GM19395 (cell line): Measurements from ENCODE around the gene LRRC36.

Source experiments
- ATAC-seq: cut with Tn5 transposase; IDR thresholded peaks from one replicate; pipeline ENCODE4 v1.9.1; 2021; ENCODE audit warnings: mild to moderate bottlenecking, moderate library complexity; ENCODE audit not compliant: unreplicated experiment

Gene LRRC36

DNA sequence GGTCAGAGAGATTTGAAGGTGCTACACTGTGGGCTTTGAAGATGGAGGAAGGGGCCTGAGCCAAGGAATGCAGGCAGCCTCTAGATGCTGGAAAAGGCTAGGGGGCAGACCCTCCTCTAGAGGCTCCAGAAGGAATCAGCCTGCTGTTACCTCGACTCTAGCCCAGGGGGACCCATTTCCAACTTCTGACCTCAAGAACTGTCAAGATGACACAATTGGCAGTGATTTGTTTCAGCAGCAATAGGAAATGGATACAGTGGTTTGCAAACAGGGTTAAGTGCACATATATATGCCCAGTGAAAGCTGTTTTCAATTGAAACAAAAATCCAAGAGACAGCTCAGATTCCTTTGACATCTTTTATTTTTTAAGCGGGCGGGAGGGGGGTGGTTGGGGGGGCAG, 93.3 kb downstream of the LRRC36 start:
- ATAC-seq, result no peak

DNA sequence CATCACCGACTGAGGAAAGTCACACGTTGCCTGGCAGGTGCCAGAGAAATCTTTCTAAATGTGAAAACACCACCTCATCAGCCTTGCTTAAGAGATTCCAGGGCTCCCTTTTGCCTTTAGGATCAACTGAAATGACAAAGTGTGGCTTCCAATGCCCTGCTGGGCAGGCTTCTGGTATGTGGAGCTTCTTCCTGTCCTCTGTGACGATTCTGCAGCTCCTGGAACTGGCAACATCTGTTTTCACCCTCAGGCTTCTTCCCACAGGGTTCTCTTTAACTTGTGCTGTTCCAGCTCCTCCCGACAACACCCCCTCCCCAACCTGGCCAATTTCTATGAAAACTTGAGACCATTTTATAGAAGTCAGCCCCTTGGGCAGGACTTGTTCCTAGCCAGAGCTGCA, 94.4 kb downstream of the LRRC36 start:
- no peak for ATAC-seq

DNA sequence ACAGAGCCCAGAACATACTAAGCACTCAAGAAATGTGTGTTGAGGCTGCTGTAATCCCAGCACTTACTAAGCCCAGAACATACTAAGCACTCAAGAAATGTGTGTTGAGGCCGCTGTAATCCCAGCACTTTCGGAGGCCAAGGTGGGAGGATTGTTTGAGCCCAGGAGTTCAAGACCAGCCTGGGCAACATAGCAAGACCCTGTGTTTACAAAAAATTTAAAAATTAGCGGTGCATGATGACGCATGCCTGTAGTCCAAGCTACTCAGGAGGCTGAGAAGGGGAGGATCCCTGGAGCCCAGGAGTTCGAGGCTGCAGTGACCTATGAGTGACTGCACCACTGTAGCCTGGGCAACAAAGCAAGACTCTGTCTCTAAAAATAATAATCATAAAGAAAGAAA, 96.4 kb downstream of the LRRC36 start:
- no peak for ATAC-seq

DNA sequence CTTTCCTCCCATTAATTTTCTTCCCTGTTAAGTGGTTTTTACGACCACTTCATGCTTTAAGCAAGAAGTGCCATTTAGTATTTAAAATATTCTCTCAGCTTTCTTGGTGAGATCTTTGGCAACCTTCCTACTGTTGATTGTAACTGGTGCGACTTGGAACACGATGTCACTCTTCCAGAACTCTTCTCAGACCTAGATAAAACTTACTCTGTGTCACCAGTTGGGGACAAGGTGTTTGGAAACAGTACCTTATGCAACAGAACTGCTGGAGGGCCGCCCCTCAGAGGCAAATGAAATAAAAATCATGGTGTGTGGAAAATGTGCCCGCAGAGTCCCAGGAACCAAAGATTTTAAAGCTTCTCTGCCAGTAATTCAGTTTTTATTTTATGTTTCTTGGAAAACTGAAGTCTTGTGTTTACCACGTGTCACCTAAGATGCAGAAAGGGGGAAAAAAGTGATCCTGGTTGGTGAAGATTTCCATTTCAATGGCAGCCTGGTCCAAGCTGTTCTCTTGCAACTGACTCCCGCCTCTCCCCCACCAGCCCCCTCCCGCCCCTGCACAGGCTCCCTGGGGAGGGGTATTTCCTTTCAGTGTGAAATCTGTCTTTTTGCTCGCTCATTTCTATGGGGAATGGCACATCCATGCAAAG, 97.1 kb downstream of the LRRC36 start:
- ATAC-seq, result no peak

DNA sequence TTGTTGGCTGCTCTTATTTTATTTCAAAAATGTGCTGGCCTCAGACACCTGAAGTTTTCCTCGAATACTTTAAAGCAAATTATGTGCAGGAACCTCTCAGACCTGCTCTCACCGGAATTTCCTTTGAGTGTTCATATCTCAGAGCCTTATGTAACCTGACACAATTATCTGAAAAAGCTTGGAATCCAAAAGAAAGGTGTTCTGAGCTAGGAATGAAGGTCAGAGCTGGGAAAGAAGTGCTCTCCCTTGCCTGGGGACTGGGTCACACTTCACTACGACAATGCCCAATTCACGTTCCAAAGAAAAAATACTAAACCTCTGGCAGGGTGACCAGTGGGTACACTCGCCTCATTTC, 97.6 kb downstream of the LRRC36 start:
- ATAC-seq, result no peak

DNA sequence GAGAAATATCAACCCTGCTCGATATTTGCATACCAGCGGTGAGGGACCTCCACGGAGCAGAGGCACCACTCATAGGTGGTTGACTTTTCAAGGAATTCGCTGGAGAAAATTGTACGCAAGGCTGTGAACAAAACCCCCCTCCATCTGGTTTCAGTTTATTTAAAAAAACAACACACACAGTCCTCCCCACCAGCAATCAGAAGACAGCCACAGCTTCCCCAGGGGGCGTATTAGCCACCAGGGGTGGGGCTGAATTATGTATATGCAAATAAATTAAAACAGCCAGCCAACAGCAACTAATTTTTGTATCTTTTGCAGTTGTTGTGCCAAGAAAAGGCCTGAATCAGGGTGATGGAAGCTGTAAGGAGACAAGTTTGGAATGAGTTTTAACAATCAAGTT, 98.4 kb downstream of the LRRC36 start:
- ATAC-seq, result no peak

DNA sequence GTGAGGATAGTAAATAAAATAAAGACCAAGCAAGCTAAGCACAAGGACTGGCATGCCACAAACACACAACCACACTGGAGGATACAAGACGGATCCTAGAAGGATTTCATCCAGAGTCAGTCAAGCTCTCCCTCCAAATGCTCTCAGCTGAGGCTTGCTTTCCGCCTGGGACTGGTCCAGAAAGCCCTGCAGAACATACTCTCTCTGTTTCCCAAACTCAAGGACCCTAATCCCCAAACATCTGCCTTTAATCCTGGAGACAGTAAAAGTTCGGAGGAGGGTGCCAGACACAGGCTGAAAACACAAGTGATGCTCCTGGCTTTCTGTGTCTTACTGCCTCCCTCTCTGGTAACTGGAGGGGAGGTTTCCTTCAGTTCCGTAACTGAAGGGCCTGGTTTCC, 99.0 kb downstream of the LRRC36 start:
- ATAC-seq, result no peak

DNA sequence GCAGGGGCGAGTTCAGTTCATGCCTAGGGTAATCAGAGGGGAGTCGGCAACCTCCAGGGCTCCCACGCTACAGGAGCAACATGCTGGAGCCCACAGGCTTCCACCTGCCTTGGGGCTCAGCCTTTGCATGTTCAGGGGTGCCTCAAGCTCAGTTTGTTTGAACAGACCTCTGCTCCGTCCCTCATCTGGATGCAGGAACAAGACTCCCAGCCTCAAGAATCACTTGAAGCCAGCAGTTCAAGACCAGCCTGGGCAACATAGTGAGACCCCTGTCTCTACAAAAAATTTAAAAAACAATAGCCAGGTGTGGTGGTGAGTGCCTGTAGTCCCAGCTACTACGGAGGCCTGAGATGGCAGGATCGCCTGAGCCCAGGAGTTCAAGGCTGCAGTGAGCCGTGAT, 99.4 kb downstream of the LRRC36 start:
- no peak for ATAC-seq

DNA sequence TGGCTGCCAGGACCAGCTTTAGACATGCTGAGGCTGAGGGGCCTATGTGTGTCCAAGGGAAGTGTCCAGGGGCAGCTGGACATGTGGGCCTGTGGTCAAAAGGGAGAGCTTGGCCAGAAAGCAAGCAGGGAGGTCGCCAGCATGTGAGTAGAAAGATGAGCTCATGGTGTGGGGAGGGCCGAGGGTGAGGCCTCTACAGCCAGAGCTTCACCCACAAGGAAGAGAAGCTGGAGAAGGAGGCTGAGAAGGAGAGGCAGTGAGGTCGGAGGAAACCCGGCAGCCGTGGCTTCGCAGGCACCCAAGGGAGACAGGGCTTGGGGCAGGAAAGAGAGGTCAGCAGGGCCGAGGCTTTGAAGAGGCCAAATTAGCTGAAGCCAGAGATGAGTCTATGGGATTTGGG, 100.3 kb downstream of the LRRC36 start:
- ATAC-seq, result no peak

DNA sequence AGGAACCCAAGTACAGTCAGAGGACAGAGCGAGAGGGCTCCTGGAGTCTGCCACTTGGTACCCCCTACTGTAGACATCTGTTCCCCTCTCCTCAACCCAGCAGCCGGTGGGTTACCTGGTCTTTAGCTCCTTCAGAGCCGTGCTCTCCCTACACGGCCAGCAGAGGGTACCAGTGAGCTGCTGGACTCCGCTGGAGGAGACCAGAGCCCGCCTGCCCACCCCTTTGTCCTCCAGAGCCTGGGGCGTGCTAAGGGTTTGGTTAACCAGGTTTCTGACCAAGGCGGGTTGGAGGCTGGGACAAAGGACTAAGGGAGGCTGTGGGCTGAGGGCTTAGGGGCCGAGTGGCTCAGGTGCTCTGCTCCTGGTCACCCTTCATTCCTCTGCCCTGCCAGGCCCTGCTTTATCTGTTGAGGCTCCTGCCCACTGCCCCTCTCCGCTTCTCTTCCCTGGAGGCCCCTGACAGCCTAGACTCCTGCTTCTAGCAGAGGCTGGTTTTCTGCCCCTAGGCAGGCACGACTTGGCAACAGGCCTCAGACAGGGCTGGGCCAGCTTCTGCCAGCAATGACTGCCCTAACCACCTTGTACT, 101.6 kb downstream of the LRRC36 start:
- ATAC-seq, result no peak

DNA sequence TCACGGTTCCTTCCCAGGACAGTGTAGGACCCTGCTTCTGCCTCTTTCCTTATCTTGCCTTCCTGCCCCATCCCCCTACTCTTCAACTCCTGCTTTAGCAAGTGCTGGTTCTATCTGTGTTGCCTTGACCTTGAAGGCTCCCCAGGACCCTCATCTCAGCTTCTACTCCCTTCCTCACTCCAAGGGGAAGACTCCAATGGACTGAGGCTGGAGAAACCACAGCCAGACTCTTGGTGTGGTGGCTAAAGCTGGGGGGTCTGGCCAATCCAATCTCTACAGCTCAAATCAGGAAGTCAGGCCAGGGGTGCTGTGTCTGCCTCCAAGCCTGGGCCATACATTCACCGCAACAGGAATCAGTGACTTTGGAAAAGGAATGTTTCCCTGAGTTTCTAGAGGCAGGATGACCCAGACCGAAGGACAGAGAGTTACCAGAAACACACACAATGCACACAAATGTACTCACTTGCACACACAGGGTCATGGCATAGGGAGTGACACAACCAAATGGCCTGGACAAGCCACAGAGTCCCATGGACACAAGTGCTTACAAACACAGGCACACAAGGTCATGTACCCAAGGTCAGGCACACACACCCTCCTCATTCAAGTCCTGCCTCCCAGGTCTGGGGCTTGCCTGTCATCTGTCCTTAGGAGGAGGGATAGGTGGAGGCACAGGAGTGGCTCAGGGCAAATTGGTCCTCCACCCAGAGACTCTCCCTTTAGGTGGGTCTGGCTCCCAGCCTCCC, 102.6 kb downstream of the LRRC36 start:
- no peak for ATAC-seq

DNA sequence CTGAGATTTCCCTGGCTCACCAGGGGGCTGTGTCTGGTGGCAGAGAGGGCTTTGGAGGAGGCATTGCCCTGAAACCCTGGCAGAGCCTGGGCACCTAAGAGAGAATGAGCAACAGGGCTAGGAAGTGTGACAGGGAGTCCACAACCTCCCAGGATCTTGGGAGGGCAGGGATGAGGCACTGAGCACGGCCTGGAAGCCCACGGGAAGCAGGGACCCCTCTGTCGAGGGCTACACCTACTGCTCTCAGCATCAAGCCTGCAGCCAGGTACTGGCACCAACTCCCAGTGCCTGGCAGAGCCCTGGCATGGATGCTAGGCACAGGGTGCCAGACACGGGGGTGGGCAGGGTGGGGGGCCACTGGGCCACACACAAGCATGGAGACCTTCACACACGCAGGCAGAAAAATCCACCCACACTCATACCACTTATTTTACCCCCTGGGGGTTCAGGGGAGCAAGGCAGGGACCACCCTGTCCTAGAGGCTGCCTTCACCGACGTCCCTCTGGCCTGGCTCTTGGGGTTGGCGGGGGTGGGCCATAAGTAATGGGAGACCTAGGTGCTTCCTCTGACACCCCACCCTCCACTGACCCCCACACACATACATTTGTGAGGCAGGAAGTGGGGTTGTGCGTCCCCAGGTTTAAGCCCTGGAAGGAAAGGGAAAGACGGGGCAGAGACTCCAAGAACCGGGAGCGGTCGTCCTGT, 103.3 kb downstream of the LRRC36 start:
- ATAC-seq, result no peak

DNA sequence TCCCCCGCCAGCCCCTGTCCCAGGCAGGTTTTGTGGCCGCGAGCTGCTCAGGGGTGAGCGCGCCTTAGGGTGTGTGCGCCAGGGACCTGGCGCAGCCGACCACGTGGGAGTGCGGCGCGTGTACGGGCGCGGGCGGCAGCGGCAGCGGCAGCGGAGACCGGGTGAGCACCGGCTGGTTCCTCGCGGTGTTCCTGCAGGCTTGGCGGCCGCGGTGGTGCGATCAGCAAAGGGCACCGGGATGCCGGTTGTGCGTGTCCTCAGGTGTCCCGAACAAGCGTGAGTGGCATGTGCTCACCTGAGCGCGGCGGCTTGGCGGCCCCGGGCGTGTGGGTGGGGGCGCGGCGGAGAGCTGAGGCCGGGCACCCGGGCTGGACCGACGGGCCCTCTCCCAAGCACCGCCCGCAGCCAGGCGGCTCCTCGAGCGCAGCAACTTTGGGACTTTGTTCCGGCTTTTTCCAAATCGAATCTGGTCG, 103.9 kb downstream of the LRRC36 start:
- no peak for ATAC-seq

DNA sequence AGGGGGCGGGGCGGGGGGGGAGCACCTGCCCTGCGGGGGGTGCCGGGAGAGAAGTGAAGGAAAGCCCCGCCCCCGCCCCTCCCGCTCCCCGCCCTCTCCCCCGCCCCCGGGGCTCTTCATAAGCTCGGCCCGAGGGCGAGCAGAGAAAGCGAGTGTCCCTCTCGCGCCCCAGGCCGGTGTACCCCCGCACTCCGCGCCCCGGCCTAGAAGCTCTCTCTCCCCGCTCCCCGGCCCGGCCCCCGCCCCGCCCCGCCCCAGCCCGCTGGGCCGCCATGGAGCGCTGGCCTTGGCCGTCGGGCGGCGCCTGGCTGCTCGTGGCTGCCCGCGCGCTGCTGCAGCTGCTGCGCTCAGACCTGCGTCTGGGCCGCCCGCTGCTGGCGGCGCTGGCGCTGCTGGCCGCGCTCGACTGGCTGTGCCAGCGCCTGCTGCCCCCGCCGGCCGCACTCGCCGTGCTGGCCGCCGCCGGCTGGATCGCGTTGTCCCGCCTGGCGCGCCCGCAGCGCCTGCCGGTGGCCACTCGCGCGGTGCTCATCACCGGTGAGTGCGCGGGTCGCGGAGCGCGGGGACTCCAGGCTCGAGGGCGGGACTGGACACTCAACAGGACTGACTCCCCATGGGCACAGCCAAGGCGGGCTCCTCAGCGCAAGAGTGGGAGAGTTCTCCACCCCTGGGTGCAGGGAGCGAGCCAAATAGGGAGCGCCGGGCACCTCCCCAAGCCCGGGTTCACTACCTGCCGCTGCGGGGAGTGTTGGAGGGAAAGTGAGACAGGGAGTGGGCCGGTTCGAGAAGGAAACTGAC, 104.6 kb downstream of the LRRC36 start, which contains the start of gene HSD11B2:
Gene HSD11B2 (plus strand): TSS at position 145 of the 798 bp plus-strand sequence. CDS start 128 bp downstream, at position 273.
- no peak for ATAC-seq

DNA sequence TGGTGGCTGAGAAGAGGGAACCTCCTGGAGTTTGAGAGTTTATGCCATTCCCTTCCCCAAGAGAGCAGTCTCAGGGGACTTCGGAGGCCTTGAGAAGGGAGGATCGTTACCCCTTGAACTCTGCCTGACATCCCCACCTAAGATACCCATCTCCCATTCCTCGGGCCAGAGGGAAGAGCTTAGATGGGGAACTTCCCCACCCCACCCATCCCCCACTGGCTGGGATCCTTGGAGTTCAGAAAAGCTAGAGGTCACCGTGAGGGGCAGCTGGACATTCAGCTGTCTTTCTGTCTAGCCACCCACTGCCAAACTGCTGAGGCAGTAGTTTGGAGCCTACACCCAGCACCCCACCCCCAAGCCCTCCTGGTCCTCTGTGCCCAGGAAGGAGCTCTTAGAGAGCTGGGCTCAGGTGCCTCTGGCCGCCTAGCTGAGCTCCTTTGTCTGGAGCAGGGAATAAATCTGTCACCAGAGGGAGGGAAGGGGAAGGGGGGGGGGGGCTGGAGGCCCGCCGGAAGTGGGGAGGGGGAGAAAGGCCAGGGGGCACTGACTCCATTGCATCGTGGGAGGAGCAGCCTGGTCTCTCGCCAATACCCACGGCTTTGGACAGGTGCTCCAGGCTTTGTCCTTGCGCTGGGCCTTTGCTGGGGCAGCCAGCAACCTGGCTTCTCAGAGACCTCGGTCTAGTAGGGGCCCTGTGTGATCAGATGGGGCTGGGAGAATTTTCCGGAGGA, 105.3 kb downstream of the LRRC36 start:
- ATAC-seq, result no peak

DNA sequence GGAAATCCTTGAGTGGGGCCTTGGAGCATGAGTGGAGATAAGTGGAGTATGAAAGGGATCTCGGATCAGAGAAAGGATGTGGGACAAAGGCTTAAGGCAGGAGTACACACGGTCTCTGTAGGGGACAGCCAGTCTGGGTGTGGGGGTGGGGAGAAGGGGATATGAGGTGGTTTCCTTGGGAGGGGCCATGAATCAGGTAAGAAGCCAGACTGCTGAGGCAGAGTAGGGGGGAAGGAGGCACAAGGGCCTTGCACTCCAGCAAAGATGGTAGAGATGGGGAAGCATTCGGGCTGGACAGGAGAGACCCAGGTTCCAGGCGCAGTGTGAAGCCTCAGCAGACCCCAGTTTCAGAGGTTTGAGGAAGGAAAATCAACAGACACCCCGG, 105.9 kb downstream of the LRRC36 start:
- no peak for ATAC-seq

DNA sequence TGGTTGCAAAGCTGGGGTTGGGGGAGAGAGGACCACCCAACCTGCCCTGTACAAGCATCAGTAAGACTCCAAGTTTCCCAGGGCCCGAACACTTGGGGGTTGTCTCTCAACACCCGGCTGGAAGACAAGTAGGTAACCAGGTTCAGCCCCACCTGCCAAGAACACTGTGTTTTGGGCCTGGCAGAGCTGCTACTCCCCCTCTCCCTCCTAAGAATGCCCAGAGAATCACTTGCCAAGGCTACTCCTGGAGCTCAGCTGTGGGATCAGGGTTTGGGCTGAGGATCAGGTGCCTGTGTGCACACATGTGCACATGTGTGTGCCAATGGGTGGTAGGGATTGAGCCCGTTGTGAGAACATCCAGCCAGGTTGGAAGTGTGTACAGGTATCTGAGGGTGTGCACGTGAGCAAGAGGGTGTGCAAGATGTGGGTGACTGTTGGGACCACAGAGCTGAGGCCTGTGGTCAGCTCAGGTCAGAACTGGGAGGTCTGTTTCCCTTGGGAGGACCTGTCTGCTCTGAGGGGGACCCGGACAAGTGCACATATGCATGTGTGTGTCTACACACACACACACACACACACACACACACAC, 106.6 kb downstream of the LRRC36 start:
- no peak for ATAC-seq
